HG03039 (cell line): ENCODE data around the gene C6orf163.

Experiments used
- ATAC-seq: cut with Tn5 transposase; IDR thresholded peaks from one replicate; pipeline ENCODE4 v1.9.1; 2021; ENCODE audit warnings: mild to moderate bottlenecking, moderate library complexity; ENCODE audit not compliant: unreplicated experiment

The C6orf163 gene

GRCh38 chr6:87356181-87356580, 11.6 kb downstream of the C6orf163 start:
- ATAC-seq = no peak

GRCh38 chr6:87357479-87358196, 13.0 kb downstream of the C6orf163 start:
- ATAC-seq = no peak

- ATAC-seq = no peak
Observed at GRCh38 chr6:87364602-87365252, 20.1 kb downstream of the C6orf163 start.

- no peak for ATAC-seq
Observed at GRCh38 chr6:87366072-87366827, 21.6 kb downstream of the C6orf163 start.

- no peak for ATAC-seq
Observed at GRCh38 chr6:87366899-87367298, 22.3 kb downstream of the C6orf163 start.

GRCh38 chr6:87373377-87373776, 28.8 kb downstream of the C6orf163 start:
- no peak for ATAC-seq

GRCh38 chr6:87375315-87375714, 30.7 kb downstream of the C6orf163 start:
- ATAC-seq = no peak

- ATAC-seq = no peak
Observed at GRCh38 chr6:87376643-87377042, 32.0 kb downstream of the C6orf163 start.

GRCh38 chr6:87378947-87379346, 34.3 kb downstream of the C6orf163 start:
- no peak for ATAC-seq

GRCh38 chr6:87382861-87383260, 38.2 kb downstream of the C6orf163 start:
- no peak for ATAC-seq

GRCh38 chr6:87384038-87384437, 39.4 kb downstream of the C6orf163 start:
- ATAC-seq = no peak

GRCh38 chr6:87384449-87384848, 39.8 kb downstream of the C6orf163 start:
- no peak for ATAC-seq

- no peak for ATAC-seq
Observed at GRCh38 chr6:87391334-87391733, 46.7 kb downstream of the C6orf163 start.

GRCh38 chr6:87393026-87393622, 48.5 kb downstream of the C6orf163 start:
- ATAC-seq = peak; percentile 70

GRCh38 chr6:87395431-87395830, 50.8 kb downstream of the C6orf163 start:
- no peak for ATAC-seq

- ATAC-seq = peak; percentile 75
Observed at GRCh38 chr6:87396595-87397392, 52.2 kb downstream of the C6orf163 start.

- no peak for ATAC-seq
Observed at GRCh38 chr6:87397656-87398055, 53.0 kb downstream of the C6orf163 start.

GRCh38 chr6:87401832-87402231, 57.2 kb downstream of the C6orf163 start:
- ATAC-seq = no peak

GRCh38 chr6:87407561-87407900, 62.9 kb downstream of the C6orf163 start:
- peak; percentile 11 for ATAC-seq

- peak; percentile 75 for ATAC-seq
Observed at GRCh38 chr6:87407901-87408720, 63.5 kb downstream of the C6orf163 start, which contains the start of gene CFAP206. CFAP206 (plus strand) TSS chr6:87407972; CDS start chr6:87409840, 1,868 bp downstream.
